HepG2 (cell line): Measurements from ENCODE around the gene ACE. TPM values are rescaled to one million over a fixed set of nuclear protein-coding genes. Genes with fewer than 3 reads are reported as not detected.
A peak's percentile ranks its signal among the peaks of the same experiment; 100 is the strongest.

Source experiments
- CHD2 ChIP-seq: IDR thresholded peaks from 2 replicates; pipeline ENCODE4 v1.6.1; 2011; ENCODE audit warnings: low read depth, low read length, improper control_type of control experiment
- CHD4 ChIP-seq: fragments of 200-600 bp; sonication (generic); IDR thresholded peaks from 2 replicates; pipeline ENCODE4 v1.7.0; 2017; ENCODE audit warnings: mild to moderate bottlenecking, low read length, borderline replicate concordance
- GATAD2A ChIP-seq: IDR thresholded peaks from 2 replicates; pipeline ENCODE4 v1.6.1; 2016
- GZF1 ChIP-seq: sonication (generic); formaldehyde crosslinking; IDR thresholded peaks from 2 replicates; pipeline ENCODE4 v1.5.1; 2020; ENCODE audit warnings: mild to moderate bottlenecking, missing genetic modification reagents
- HOXA3 ChIP-seq: sonication (generic); formaldehyde crosslinking; IDR thresholded peaks from 2 replicates; pipeline ENCODE4 v1.5.0; 2020; ENCODE audit warnings: missing genetic modification reagents
- MBNL3 ChIP-seq: fragments of 250-450 bp; sonication (Bioruptor Pico); conservative IDR thresholded peaks from 2 replicates; pipeline ENCODE4 v1.8.0; 2022; ENCODE audit warnings: mild to moderate bottlenecking, inconsistent platforms
- RNF2 ChIP-seq: fragments of 450-650 bp; conservative IDR thresholded peaks from 2 replicates; pipeline ENCODE4 v1.6.1; 2016; ENCODE audit warnings: low read depth
- SALL1 ChIP-seq: sonication (generic); formaldehyde crosslinking; IDR thresholded peaks from 2 replicates; pipeline ENCODE4 v1.8.0; 2022; ENCODE audit warnings: mild to moderate bottlenecking, missing genetic modification reagents
- ZNF331 ChIP-seq: sonication (generic); formaldehyde crosslinking; IDR thresholded peaks from 2 replicates; pipeline ENCODE4 v1.4.0; 2020; ENCODE audit warnings: missing genetic modification reagents
- ZNF44 ChIP-seq: sonication (generic); formaldehyde crosslinking; IDR thresholded peaks from 2 replicates; pipeline ENCODE4 v1.5.1; 2020; ENCODE audit warnings: mild to moderate bottlenecking, missing genetic modification reagents
- ZNF484 ChIP-seq: sonication (generic); formaldehyde crosslinking; IDR thresholded peaks from 2 replicates; pipeline ENCODE4 v1.5.1; 2020; ENCODE audit warnings: mild to moderate bottlenecking, low read depth, missing genetic modification reagents, borderline replicate concordance
- ZNF563 ChIP-seq: sonication (generic); formaldehyde crosslinking; IDR thresholded peaks from 2 replicates; pipeline ENCODE4 v1.8.0; 2022; ENCODE audit warnings: mild to moderate bottlenecking, moderate library complexity, missing genetic modification reagents
- ZNF713 ChIP-seq: sonication (generic); formaldehyde crosslinking; IDR thresholded peaks from 2 replicates; pipeline ENCODE4 v1.4.0; 2020; ENCODE audit warnings: mild to moderate bottlenecking, missing genetic modification reagents
- ZNF792 ChIP-seq: IDR thresholded peaks from 2 replicates; pipeline ENCODE4 v1.6.1; 2016
- ZNF841 ChIP-seq: sonication (generic); formaldehyde crosslinking; IDR thresholded peaks from 2 replicates; pipeline ENCODE4 v1.8.1; 2023; ENCODE audit warnings: missing genetic modification reagents, borderline replicate concordance
- ZSCAN25 ChIP-seq: sonication (generic); formaldehyde crosslinking; IDR thresholded peaks from 2 replicates; pipeline ENCODE4 v1.8.0; 2022; ENCODE audit warnings: mild to moderate bottlenecking, missing genetic modification reagents
- polyA plus RNA-seq, 8 experiments: library from polyadenylated mRNA; depleted of rRNA in 3 of 8; stranded (reverse) in 7 of 8; unstranded in 1 of 8; fragments of >200 nt; fragmentation: Illumina TruSeq in 4 of 8; extraction: Trizol in 4 of 8; gene quantifications; 2 replicates each; pipeline versions ENCODE4 v1.2.1 to v1.2.3, GENCODE V29; 2011 to 2016; ENCODE audit warnings: low read depth in 4 of 8, missing spikeins in 1 of 8, mixed read lengths in 1 of 8; ENCODE audit not compliant: insufficient read depth in 1 of 8
- total RNA-seq, 5 experiments: library from RNA; depleted of rRNA; stranded (reverse); fragments of >200 nt; fragmentation: Illumina TruSeq; extraction: Trizol; gene quantifications; 2 replicates each; pipeline ENCODE4 v1.2.3, GENCODE V29; 2016; ENCODE audit warnings: low read depth in 1 of 5
- TF ChIP-seq, protein P1 (sequence below): sonication (generic); formaldehyde crosslinking; IDR thresholded peaks from 2 replicates; pipeline ENCODE4 v1.5.0; 2020; ENCODE audit warnings: missing genetic modification reagents
- TF ChIP-seq, protein P2 (sequence below): IDR thresholded peaks from 2 replicates; pipeline ENCODE4 v1.6.1; 2016
- TF ChIP-seq, protein P3 (sequence below): sonication (generic); formaldehyde crosslinking; IDR thresholded peaks from 2 replicates; pipeline ENCODE4 v1.4.0; 2020; ENCODE audit warnings: missing genetic modification reagents
- TF ChIP-seq, protein P4 (sequence below): sonication (generic); formaldehyde crosslinking; IDR thresholded peaks from 2 replicates; pipeline ENCODE4 v1.8.1; 2023; ENCODE audit warnings: missing genetic modification reagents, mild to moderate bottlenecking, borderline replicate concordance

The ACE gene
- total and polyA plus RNA-seq, 2 of the 13 experiments (the other 11 are each of a cell fraction or from before 2014, with no cell fraction given), result 0.08 to 0.13 TPM

DNA sequence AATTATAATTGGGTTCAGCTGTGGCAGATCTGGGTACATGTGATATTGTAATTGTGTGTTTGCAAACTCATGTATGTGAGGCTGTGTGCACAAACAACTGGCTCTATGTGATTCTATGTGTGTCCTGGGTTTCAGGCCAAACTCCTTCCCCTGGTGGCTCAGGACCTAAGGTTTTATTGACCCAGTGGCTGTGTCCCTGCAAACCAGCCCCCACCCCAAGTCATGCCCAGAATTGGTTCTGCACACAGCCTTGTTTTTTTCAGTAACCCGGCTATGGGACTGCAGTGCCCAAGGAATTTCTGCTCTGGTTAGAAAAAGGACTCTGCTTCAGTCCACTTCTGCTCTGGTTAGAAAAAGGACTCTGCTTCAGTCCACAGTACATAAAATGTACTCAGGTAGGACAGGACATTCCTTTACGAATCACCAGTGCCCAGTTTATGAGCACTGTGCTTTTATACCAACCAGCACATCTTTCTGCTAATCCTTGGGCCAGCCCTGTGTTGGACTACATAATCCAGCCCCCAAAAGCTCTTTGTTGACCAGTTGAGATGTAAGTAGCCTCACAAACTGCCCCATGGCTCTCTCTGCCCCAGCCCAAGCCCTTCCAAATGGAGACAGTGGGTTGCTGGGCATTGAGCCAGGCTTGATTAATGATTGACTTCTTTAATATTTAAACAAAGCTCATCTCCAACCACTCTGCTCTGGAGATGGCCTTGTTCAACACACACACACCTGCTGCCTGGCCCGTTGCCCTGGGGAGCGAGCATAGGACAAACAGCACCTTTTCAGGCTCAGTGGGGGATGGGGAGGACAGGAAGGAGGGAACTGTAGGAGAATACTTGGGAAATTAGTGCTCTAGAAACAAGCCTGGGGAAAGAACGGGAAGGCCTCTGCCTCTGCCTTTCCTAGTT, 43.4 kb downstream of the ACE start (continued):
- no peak for TF ChIP-seq ZNF484 (CRISPR knock-in tag)
- TF ChIP-seq CHD4, result peak; percentile 92
- TF ChIP-seq GZF1 (CRISPR knock-in tag), result no peak
- TF ChIP-seq, protein P1, sequence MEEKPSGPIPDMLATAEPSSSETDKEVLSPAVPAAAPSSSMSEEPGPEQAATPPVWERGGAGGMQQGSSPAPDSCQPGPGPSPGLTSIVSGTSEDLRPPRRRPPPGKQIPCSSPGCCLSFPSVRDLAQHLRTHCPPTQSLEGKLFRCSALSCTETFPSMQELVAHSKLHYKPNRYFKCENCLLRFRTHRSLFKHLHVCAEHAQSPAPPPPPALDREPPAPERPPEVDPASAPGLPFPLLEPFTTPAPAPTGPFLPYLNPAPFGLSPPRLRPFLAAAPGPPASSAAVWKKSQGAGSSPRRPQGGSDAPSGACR (CRISPR knock-in tag), result peak; percentile 91; the same call in 1 of the 2 replicates
- TF ChIP-seq HOXA3, result peak; percentile 84
- peak; percentile 96 for TF ChIP-seq ZNF792
- TF ChIP-seq MBNL3 (CRISPR knock-in tag), result no peak
- TF ChIP-seq ZNF563 (CRISPR knock-in tag), result peak; percentile 22; the same call in 1 of the 2 replicates
- peak; percentile 92 for TF ChIP-seq GATAD2A
- no peak for TF ChIP-seq ZNF841 (CRISPR knock-in tag)
- TF ChIP-seq CHD2, result 0 out of 2 replicates have a peak, but pooled peaks have one; percentile 58
- peak; percentile 97 for TF ChIP-seq SALL1 (CRISPR knock-in tag)
- TF ChIP-seq ZNF331 (CRISPR knock-in tag), result peak; percentile 85
- TF ChIP-seq ZSCAN25 (CRISPR knock-in tag), result peak; percentile 86
- TF ChIP-seq, protein P2, sequence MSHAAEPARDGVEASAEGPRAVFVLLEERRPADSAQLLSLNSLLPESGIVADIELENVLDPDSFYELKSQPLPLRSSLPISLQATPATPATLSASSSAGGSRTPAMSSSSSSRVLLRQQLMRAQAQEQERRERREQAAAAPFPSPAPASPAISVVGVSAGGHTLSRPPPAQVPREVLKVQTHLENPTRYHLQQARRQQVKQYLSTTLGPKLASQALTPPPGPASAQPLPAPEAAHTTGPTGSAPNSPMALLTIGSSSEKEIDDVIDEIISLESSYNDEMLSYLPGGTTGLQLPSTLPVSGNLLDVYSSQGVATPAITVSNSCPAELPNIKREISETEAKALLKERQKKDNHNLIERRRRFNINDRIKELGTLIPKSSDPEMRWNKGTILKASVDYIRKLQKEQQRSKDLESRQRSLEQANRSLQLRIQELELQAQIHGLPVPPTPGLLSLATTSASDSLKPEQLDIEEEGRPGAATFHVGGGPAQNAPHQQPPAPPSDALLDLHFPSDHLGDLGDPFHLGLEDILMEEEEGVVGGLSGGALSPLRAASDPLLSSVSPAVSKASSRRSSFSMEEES (CRISPR knock-in tag), result peak; percentile 70; the same call in 1 of the 2 replicates
- no peak; the same call in 1 of the 2 replicates for TF ChIP-seq ZNF44 (CRISPR knock-in tag)
- TF ChIP-seq, protein P3, sequence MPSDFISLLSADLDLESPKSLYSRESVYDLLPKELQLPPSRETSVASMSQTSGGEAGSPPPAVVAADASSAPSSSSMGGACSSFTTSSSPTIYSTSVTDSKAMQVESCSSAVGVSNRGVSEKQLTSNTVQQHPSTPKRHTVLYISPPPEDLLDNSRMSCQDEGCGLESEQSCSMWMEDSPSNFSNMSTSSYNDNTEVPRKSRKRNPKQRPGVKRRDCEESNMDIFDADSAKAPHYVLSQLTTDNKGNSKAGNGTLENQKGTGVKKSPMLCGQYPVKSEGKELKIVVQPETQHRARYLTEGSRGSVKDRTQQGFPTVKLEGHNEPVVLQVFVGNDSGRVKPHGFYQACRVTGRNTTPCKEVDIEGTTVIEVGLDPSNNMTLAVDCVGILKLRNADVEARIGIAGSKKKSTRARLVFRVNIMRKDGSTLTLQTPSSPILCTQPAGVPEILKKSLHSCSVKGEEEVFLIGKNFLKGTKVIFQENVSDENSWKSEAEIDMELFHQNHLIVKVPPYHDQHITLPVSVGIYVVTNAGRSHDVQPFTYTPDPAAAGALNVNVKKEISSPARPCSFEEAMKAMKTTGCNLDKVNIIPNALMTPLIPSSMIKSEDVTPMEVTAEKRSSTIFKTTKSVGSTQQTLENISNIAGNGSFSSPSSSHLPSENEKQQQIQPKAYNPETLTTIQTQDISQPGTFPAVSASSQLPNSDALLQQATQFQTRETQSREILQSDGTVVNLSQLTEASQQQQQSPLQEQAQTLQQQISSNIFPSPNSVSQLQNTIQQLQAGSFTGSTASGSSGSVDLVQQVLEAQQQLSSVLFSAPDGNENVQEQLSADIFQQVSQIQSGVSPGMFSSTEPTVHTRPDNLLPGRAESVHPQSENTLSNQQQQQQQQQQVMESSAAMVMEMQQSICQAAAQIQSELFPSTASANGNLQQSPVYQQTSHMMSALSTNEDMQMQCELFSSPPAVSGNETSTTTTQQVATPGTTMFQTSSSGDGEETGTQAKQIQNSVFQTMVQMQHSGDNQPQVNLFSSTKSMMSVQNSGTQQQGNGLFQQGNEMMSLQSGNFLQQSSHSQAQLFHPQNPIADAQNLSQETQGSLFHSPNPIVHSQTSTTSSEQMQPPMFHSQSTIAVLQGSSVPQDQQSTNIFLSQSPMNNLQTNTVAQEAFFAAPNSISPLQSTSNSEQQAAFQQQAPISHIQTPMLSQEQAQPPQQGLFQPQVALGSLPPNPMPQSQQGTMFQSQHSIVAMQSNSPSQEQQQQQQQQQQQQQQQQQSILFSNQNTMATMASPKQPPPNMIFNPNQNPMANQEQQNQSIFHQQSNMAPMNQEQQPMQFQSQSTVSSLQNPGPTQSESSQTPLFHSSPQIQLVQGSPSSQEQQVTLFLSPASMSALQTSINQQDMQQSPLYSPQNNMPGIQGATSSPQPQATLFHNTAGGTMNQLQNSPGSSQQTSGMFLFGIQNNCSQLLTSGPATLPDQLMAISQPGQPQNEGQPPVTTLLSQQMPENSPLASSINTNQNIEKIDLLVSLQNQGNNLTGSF (CRISPR knock-in tag), result no peak
- TF ChIP-seq, protein P4, sequence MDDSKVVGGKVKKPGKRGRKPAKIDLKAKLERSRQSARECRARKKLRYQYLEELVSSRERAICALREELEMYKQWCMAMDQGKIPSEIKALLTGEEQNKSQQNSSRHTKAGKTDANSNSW, result no peak
- peak; percentile 77; the same call in 1 of the 2 replicates for TF ChIP-seq ZNF713
- 0 out of 2 replicates have a peak, but pooled peaks have one; percentile 27 for TF ChIP-seq RNF2
